ENCODE results near the gene CRB2.

The CRB2 gene

GRCh38 chr9:123350590-123351310 lies 5.2 kb upstream of the CRB2 start:
- no peak for DNase-seq (ENCODE audit: low read depth in 1 of 2, low spot score in 1 of 2)
- no peak overlapping the region for H3K4me3 ChIP-seq (replicated peaks; ENCODE audit: insufficient read depth, low read length)
- TF ChIP-seq CTCF (IDR thresholded peaks at IDR 0.05; ENCODE audit: insufficient read depth, low read length) (no peak), GABPA (IDR thresholded peaks at IDR 0.05; ENCODE audit: low read depth) (no peak), POLR2AphosphoS5 (IDR thresholded peaks at IDR 0.05; ENCODE audit: low read depth) (no peak), SPI1 (IDR thresholded peaks at IDR 0.05; ENCODE audit: borderline replicate concordance, low read depth) (no peak), REST (IDR thresholded peaks at IDR 0.05; ENCODE audit: insufficient replicate concordance, low read depth) (no peak)

GRCh38 chr9:123353041-123353440 lies 3.0 kb upstream of the CRB2 start:
- no peaks in the 10 kb centered on the region for H3K27me3 ChIP-seq (ENCODE audit: insufficient read depth, poor library complexity, severe bottlenecking)
- no peak for DNase-seq (ENCODE audit: low read depth in 1 of 2, low spot score in 1 of 2)
- TF ChIP-seq REST (IDR thresholded peaks at IDR 0.05; ENCODE audit: insufficient replicate concordance, low read depth) (no peak), CTCF (IDR thresholded peaks at IDR 0.05; ENCODE audit: insufficient read depth, low read length) (no peak), SPI1 (IDR thresholded peaks at IDR 0.05; ENCODE audit: borderline replicate concordance, low read depth) (no peak), GABPA (IDR thresholded peaks at IDR 0.05; ENCODE audit: low read depth) (no peak), POLR2AphosphoS5 (IDR thresholded peaks at IDR 0.05; ENCODE audit: low read depth) (no peak)
- H3K27ac ChIP-seq (replicated peaks): no peak overlapping the region
- no peak overlapping the region for H3K4me3 ChIP-seq (replicated peaks; ENCODE audit: insufficient read depth, low read length)

More at GRCh38 chr9:123350590-123351310, 5.2 kb upstream of the CRB2 start:
- Histone ChIP-seq H3K27me3 (ENCODE audit: insufficient read depth, poor library complexity, severe bottlenecking) (no peaks in the 10 kb centered on the region), H3K27ac (replicated peaks) (no peak overlapping the region)

GRCh38 chr9:123353984-123354591 lies 1.9 kb upstream of the CRB2 start:
- TF ChIP-seq POLR2AphosphoS5 (IDR thresholded peaks at IDR 0.05; ENCODE audit: low read depth): no peak
- peak; percentile 23 for TF ChIP-seq CTCF (IDR thresholded peaks at IDR 0.05; ENCODE audit: insufficient read depth, low read length)
- H3K4me3 ChIP-seq (replicated peaks; ENCODE audit: insufficient read depth, low read length): no peak overlapping the region
- peak; percentile 35 to 53 for DNase-seq (ENCODE audit: low read depth in 1 of 2, low spot score in 1 of 2)

More at GRCh38 chr9:123353984-123354591, 1.9 kb upstream of the CRB2 start:
- H3K27ac ChIP-seq (replicated peaks): no peak overlapping the region
- no peaks in the 10 kb centered on the region for H3K27me3 ChIP-seq (ENCODE audit: insufficient read depth, poor library complexity, severe bottlenecking)
